Non-pigmented ciliary epithelial cell (primary cell): ENCODE results near the gene GCH1.
A peak's percentile ranks its signal among the peaks of the same experiment; 100 is the strongest.
"Not testable (repeated sequence)": the region's sequence is repeated elsewhere in the genome, so short reads cannot be mapped to it uniquely, and the experiment has no call there.

Experiments
- DNase-seq: peaks from one replicate; pipeline ENCODE4 v3.0.0-alpha.2; 2010; ENCODE audit warnings: low read depth

Gene GCH1

DNA sequence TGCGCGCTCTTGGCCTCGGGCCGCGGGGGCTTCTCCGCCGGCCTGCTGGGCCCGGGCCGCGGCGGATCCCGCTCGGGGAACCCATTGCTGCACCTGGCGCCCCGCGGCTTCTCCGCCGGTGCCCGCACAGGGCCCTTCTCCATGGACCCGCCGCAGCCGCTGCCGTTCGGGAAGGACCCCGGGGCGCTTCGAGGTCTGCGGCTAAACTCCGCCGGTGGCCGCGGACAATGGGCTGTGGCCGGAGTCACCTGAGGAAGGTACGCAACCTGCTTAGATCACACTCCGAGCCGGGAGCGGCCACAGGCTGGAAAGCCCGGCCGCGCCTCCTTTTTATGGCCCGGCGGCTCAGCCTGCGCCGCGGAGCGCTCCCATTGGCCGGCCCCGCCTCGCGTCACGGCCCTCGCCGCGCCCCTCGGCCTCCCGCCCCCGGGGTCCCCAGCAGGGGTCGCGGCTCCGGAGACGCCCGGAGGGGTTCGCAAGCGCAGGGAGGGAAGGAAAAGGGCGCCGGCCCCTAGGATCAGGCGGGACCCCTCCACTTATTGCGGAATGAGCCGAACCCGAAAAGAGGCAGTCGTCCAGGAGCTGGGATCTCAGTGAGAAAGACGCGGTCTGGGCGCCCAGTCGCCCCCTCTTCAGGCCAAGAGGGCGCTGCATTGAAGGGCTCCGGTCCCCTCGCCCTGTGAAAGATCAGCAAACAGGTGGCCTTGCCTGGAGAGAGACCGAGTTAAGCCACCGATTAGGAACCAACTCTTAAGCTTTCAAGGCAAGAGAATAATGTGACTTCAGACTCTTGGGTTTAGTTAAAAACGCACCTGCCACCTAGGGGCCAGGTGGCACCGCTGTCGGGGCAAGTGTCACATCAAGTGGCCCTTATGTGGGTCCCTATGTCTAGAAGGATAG is at the start of gene GCH1:
TSS of gene GCH1 (minus strand) at position 306 of the 900 bp plus-strand sequence. CDS start at position 143, 163 bp downstream.
- no peak for DNase-seq

- no peak for DNase-seq
Measured at GRCh38 chr14:54947230-54947629, 44.6 kb upstream of the GCH1 start.

- DNase-seq = no peak
Measured at GRCh38 chr14:54946500-54946899, 43.9 kb upstream of the GCH1 start.

GRCh38 chr14:54944737-54945391 is 42.2 kb upstream of the GCH1 start:
- no peak for DNase-seq

DNA sequence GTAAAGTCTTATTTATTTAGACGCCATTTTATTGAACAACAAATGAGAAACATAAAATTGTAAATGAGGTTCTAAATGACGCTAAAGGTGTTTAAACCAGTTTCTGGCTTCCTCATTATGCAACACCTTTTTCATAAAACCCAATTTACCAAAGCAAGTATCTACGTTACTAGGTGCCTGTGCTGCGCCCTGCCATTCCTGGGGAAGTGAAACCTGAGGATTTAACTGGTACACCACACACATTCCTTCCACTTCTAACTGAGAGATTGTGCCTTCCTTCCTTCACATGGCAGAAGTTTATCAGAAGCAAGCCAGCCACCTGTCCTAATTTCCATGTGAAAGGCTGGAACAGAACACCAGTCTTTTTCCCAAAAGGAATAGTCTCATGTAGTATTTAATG is 40.3 kb upstream of the GCH1 start:
- DNase-seq = no peak

GRCh38 chr14:54936816-54937215 is 34.2 kb upstream of the GCH1 start:
- DNase-seq = no peak

DNA sequence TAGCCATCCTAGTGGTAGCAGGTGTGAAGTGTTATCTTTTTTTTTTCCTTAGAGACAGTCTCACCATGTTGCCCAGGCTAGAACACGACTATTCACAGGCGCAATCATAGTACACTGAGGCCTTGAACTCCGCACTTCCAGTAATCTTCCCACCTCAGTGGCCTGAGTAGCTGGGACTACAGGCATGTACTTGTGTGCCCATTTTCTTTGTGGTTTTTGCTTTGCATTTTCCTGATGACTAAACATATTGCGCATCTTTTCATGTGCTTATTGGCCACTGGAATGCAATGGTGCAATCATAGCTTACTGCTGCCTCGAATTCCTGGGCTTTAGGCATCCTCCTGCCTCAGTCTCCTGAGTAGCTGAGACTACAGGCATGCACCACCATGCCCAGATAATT is 33.3 kb upstream of the GCH1 start:
- peak; percentile 28 for DNase-seq

DNA sequence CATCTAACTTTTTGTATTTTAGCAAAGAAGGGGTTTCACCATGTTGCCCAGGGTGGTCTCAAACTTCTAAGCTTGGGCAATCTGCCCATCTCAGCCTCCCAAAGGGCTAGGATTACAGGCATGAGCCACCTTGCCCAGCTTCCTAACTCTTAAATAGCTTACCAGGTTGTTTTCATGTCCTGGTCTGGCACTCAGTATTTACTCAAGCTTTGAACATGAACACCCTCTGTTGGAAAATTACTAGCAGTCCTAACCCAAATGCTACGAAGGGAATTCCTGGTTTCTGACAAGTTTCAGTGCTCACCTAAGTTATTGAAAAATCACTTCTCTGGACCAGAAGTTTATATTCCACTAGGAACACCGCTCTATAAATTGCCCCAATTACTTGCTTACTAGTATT is 32.5 kb upstream of the GCH1 start:
- DNase-seq = no peak

DNA sequence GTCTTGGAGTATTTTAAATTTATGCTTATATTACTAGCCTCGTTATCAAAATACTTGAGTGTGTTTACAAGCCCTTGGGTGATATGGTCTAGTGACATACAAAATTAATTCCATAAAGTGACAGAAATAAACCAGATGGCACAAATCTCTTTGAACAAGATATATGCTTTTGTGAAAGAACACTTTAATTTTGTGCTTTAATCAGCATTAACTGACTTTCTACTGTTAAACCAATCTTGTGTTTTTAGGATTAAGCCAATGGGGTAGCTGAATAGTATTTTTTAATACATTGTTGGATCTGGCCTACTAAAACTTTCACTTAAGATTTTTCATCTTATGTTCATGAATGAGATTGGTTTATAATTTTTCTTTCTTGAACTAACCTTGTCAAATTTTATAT is 30.4 kb upstream of the GCH1 start:
- no peak for DNase-seq

DNA sequence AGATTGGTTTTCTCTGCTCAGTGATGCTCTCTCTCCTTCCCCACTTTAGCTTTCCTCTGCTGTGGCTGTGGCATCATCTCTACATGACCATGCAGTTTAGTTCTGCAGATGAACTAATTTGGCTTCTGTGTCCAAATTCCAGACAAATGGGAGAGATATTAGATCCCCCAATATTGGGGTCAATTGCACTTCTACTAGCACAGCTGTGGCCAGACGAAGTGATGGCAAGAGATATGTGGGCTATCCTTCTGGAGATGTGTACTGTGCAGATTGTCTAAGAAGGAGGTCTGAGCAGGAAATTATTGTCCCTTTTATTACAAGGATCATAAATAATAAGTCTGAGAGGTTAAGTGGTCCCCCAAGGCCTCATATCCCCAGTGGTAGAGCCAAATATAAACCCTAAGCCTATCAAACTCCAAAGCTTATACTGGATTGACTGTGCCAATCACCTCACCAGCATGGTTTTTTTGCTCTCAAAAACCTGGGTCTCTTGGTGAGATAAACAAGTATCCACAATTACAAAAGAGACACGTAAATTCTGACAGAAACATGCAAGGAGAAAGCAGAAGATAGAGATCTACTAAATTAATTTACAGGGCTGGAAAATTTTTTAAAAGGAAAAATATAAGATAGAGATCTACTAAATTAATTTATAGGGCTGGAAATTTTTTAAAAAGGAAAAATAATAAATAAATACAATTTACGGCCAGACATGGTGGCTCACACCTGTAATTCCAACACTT is 29.1 kb upstream of the GCH1 start:
- DNase-seq = no peak

DNA sequence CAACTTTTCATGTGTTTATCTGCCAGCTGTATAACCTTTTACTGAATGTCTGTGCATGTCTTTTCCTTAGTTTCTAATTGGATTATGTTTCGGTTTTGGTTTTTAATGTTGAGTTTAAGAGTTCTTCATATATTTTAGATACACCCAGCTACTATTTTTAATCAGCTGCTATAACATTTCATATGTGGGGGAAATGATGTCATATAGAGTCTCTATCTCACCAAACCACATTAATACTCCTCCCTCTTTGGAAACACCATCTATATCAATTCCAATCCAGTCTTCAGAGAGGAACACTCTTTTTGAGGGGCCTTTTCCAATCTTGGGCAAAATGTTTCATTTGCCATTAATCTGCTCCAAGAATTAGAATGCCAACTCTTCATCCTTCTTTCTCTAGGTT is 28.5 kb upstream of the GCH1 start:
- no peak for DNase-seq

DNA sequence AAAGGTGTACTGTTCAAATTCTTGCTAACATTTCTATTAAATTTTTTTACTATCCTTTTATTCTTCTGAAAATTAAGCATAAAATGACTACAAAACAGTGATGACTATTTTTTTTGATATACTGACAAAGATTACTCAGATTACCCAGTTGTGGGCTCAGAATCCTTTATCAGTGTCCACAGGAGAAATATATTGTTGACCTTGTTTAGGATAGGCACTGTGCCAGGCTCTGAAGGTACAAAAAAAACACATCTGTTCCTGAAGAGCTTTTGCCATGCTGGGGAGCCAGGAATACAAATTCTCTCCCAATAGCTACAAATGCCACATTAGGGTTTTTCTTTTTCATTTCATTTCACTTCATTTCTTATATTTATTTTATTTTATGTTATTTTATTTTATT is 26.9 kb upstream of the GCH1 start:
- DNase-seq = no peak

- no peak for DNase-seq
Measured at GRCh38 chr14:54928216-54928615, 25.6 kb upstream of the GCH1 start.

DNA sequence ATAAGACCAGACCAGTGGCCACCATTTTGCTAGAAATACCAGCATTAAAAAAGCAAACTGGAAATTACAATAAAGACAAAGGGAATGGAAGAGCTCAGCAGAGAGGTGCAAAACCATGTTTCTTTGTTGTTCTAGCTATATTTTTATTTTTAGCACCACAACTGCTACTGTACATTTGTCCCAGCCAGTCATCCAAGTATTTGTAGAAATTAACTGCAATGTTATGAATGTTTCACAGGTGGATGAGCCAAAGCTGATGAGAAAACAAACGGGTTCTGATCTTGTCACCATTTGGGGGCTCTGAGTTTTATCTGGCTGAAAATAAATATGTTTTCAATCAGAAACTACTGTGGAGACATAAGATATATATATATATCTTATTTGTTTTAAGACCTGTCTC is 24.9 kb upstream of the GCH1 start:
- no peak for DNase-seq

DNA sequence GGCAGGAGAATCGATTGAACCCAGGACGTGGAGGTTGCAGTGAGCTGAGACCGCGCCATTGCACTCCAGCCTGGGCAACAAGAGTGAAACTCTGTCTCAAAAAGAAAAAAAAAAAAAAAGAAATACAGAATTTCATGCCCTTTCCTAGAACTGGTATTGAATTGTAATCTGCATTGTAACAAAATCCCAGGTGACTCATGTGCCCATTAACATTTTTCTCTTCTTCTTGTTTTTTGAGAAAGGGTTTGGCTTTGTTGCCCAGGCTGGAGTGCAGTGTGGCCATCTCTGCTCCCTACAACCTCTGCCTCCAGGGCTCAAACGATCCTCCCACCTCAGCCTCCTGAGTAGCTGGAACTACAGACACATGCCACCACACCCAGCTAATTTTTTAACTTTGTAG is 23.9 kb upstream of the GCH1 start:
- not testable (repeated sequence) for DNase-seq

DNA sequence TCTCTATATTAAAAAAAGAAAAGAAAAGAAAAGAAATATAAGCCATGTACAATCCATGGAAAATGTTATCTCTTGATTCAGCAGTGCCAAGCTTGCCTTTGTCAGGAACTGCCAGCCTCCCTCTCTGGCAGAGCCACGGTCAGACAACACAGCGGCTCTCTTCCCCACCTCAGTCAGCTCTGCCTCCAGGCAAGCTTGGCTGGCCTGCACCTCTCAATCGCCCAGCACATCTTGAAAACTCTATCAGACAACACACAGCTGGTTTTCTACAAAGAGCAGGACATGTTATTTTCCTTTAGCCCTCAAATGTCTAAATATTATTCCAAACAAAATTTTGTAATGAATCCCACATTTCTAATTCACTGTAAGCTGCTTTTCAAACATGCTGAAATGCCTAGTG is 20.0 kb upstream of the GCH1 start:
- no peak for DNase-seq

DNA sequence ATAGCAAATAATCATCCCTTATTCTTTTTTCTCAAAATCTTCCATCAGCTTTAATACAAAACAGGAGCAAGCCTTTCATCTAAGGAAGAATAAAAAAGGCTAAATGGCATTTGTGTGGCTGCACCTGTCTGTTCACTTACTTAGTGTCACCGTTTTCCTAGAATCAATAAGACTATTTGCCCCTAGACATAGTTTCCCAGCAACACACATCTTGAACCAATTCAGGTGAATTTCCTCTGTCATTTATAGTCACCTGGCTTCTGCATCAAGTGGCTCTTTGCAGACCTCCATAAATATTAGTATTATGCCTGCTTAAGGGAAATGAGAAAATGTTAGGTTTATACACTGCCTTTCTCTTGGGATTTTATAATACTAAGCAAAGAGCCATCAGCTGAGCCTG is 17.4 kb upstream of the GCH1 start:
- DNase-seq = no peak

DNA sequence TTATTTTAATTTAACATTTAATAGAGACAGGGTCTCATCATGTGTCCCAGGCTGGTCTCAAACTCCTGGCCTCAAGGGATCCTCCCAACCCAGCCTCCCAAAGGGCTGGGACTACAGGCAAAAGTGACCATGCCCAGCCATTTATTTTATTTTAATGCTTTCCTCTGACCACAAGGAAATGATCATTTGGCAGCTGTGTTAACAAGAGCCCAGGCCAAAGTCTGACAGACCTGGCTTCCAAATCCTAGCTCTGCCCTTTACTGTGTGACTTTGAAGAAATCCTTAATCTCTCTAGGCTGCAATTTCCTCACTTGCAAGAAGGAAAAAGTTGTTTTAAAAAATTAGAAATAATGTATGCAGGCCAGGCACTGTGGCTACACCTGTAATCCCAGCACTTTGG is 16.7 kb upstream of the GCH1 start:
- no peak for DNase-seq

DNA sequence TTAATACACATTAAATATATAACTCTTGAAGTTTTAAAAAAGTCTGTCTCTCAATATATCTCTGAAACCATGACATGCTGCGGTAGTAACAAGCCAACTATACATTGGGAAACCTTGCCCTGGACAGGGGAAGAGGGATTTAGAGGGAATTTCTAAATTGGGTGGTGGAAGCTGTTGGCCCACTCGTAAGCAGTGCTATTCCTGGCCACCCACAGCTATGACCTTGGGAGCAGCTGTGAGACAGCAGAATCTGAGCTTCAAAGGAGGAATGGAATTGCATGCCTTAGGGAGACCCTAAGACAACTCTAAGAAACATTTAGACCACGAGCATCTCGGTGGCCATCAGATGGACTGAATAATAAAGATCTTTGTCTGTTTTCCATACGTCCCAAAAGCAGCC is 15.8 kb upstream of the GCH1 start:
- no peak for DNase-seq

DNA sequence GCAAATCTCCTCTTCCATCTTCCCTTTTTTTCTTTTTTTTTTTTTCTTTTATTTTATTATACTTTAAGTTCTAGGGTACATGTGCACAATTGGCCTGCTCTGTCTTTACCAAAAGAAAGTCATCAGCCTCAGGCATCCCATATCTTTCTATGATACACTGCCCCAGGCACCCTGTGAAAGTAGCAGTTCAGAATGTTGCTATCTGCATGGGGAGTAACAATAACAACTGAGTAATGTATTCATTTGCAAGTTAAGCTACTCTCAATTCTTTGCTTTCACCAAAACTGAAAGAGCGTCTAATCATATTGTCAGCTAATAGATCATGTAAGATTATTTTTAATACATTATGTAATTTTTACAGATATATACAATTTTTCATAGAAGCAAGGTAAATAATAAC is 13.5 kb upstream of the GCH1 start:
- no peak for DNase-seq

DNA sequence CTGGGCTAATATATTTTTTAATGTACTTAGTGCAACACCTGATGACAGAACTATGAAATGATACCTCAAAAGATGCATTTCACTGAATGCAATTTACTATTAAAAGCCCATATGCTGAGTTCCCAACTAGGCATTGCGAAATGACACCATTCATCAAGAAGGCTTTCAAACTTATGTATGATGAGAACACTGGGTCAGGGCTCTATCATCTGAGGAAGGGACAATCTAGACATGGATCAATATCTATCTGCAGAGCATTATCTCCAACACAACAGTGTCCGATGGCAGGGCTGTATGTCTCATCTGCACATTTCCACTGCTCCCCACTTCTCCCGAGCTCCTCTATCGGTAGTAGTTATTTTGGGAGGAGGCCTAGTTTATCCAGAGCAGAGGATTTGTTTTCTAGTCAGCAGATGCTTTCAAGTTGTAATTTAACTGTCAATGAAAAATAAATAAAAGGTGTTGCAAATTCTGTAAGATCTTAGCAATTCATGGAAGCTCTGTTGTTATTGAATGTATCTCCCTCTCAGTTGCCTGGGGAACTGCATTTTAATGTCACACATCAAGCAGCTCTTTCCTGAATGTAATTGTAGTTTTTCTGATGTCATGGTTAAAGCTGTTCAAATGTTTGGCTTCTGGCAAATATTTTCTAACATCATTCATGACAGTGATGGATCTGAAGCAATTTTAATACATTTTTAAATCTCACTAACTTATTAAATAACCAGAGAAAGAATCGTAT is 7.4 kb upstream of the GCH1 start:
- DNase-seq = no peak

DNA sequence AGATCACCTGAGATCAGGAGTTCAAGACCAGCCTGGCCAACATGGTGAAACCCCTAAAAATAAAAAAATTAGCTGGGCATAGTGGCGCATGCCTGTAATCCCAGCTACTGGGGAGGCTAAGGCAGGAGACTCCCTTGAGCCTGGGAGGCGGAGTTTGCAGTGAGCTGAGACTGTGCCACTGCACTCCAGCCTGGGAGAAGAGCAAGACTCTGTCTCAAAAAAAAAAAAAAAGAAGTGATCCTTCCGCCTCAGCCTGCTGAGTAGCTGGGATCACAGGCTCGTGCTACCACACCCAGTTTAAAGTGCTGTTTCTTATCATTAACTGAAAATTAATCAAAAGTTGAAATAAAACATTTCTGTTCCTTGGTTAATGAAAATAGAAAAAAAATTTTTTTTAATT is 6.3 kb upstream of the GCH1 start:
- DNase-seq = not testable (repeated sequence)
